ENCODE results near the gene KIF4A.

KIF4A gene

GRCh38 chrX:70468709-70469108 lies 178.8 kb downstream of the KIF4A start:
- no peak overlapping the region for H3K4me3 ChIP-seq (ENCODE audit: low read depth, low read length)

Data from iPS-11a (cell line).